ENCODE results near the gene KRT80. TPM values are rescaled to one million over a fixed set of nuclear protein-coding genes. Genes with fewer than 3 reads are reported as not detected.

KRT80 gene
- total RNA-seq, 1 donor from 2014 or later = not detected

DNA sequence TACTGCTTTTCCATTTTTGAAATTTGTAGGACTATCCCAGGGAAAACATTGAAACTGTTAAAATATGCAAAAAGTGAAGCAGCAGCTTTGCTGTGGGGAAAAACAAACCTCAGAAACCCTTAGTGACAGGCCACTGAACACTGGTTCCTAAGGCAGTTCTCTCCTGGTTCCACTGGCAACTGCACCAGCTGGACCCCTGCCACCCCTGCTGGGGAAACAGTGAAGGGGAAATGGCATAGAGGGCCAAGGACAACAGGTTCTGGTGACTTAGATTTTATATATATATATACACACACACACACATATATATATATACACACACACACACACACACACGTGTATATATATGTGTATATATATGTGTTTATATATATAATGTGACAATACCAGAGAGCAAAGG is 25.0 kb upstream of the KRT80 start:
- no peak for DNase-seq (ENCODE audit: low read depth, low spot score)
- Mint-ChIP-seq H3K36me3 (ENCODE audit: low read depth) (no peaks in the 10 kb centered on the region), H3K4me3 (no peak overlapping the region), H3K27ac (ENCODE audit: unreplicated experiment) (no peak overlapping the region), H3K4me1 (no peaks in the 10 kb centered on the region), H3K27me3 (ENCODE audit: low read depth) (peaks cover 10% of the 10 kb centered on the region), H3K9me3 (no peaks in the 10 kb centered on the region)
- TF ChIP-seq, protein P1, sequence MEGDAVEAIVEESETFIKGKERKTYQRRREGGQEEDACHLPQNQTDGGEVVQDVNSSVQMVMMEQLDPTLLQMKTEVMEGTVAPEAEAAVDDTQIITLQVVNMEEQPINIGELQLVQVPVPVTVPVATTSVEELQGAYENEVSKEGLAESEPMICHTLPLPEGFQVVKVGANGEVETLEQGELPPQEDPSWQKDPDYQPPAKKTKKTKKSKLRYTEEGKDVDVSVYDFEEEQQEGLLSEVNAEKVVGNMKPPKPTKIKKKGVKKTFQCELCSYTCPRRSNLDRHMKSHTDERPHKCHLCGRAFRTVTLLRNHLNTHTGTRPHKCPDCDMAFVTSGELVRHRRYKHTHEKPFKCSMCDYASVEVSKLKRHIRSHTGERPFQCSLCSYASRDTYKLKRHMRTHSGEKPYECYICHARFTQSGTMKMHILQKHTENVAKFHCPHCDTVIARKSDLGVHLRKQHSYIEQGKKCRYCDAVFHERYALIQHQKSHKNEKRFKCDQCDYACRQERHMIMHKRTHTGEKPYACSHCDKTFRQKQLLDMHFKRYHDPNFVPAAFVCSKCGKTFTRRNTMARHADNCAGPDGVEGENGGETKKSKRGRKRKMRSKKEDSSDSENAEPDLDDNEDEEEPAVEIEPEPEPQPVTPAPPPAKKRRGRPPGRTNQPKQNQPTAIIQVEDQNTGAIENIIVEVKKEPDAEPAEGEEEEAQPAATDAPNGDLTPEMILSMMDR (conservative IDR thresholded peaks at IDR 0.05) = no peak

GRCh38 chr12:52216100-52216499 is 24.3 kb upstream of the KRT80 start:
- TF ChIP-seq, protein P1 (conservative IDR thresholded peaks at IDR 0.05) = no peak
- H3K36me3 Mint-ChIP-seq (ENCODE audit: low read depth) = no peaks in the 10 kb centered on the region
- DNase-seq (ENCODE audit: low read depth, low spot score) = no peak
- H3K9me3 Mint-ChIP-seq = no peaks in the 10 kb centered on the region
- H3K27ac Mint-ChIP-seq (ENCODE audit: unreplicated experiment) = no peak overlapping the region
- H3K27me3 Mint-ChIP-seq (ENCODE audit: low read depth) = peaks cover 6% of the 10 kb centered on the region
- no peak overlapping the region for H3K4me3 Mint-ChIP-seq
- no peaks in the 10 kb centered on the region for H3K4me1 Mint-ChIP-seq

- H3K9me3 Mint-ChIP-seq = no peaks in the 10 kb centered on the region
- DNase-seq (ENCODE audit: low read depth, low spot score) = no peak
- H3K4me1 Mint-ChIP-seq = no peaks in the 10 kb centered on the region
- H3K4me3 Mint-ChIP-seq = no peak overlapping the region
- no peaks in the 10 kb centered on the region for H3K36me3 Mint-ChIP-seq (ENCODE audit: low read depth)
- H3K27ac Mint-ChIP-seq (ENCODE audit: unreplicated experiment) = no peak overlapping the region
- TF ChIP-seq, protein P1 (conservative IDR thresholded peaks at IDR 0.05) = no peak
- H3K27me3 Mint-ChIP-seq (ENCODE audit: low read depth) = peaks cover 4% of the 10 kb centered on the region
These were observed 23.8 kb upstream of the KRT80 start for GRCh38 chr12:52215587-52216031.

- Mint-ChIP-seq H3K27me3 (ENCODE audit: low read depth) (peaks cover 5% of the 10 kb centered on the region), H3K4me1 (no peaks in the 10 kb centered on the region), H3K9me3 (no peaks in the 10 kb centered on the region), H3K4me3 (no peak overlapping the region), H3K27ac (ENCODE audit: unreplicated experiment) (peak overlapping the region; percentile 78), H3K36me3 (ENCODE audit: low read depth) (no peaks in the 10 kb centered on the region)
- DNase-seq (ENCODE audit: low read depth, low spot score) = no peak
- TF ChIP-seq, protein P1 (conservative IDR thresholded peaks at IDR 0.05) = no peak
These were observed 22.6 kb upstream of the KRT80 start for GRCh38 chr12:52214421-52214802.

DNA sequence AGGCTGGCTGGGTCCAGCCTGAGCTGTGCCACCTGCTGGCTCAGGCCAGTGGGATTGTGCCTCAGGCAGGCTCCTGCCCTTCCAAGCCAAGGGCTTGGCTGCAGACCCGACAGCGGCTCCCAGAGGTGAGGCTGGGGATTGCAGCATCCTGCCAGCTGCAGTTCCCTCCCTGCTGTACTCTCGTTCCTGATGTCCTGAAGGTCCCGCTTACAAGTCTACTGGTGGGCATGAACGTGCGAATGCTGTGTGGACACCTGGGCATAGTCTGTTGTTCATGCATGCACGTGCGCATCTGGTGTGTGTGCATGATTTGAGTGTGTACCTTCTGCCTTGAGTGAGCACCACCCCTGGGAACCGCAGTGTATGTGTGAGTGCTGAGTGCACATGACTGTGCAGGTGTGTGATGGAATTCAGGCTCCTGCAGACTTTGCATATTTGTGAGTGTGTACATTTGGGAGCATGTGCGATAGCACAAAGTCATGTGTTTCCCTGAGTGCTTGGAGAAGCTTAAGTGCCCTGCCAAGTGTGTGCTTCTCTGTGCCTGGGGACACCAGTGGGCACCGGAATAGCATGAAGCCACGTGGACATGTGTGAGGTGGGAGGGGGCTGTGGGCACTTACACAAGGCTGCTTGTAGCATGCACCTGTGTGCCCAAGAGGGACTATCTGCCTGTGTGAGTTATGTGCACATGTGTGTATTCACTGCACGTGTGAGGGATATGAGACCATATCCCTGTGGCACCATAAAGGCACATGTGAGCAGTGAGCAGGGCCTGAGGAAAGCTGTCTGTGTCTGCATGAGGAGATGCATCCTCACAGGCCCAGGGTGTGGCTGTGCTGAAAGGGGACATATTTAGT is 22.0 kb upstream of the KRT80 start:
- peak; percentile 83 for DNase-seq (ENCODE audit: low read depth, low spot score)

More for the DNA sequence above, 22.0 kb upstream of the KRT80 start:
- Mint-ChIP-seq H3K4me1 (no peaks in the 10 kb centered on the region), H3K27me3 (ENCODE audit: low read depth) (peaks cover 4% of the 10 kb centered on the region), H3K36me3 (ENCODE audit: low read depth) (no peaks in the 10 kb centered on the region), H3K27ac (ENCODE audit: unreplicated experiment) (no peak overlapping the region), H3K9me3 (no peaks in the 10 kb centered on the region), H3K4me3 (no peak overlapping the region)
- TF ChIP-seq, protein P1 (conservative IDR thresholded peaks at IDR 0.05) = peak; percentile 83

All from neural crest cell (in vitro differentiated cells).